Stomach (tissue), 4 donors: ENCODE data around the gene EOLA1.

Source experiments
- CTCF ChIP-seq, 7 experiments: fragments of 450-650 bp in 4 of 7; fragments of 200-600 bp in 3 of 7; sonication (generic) in 3 of 7; IDR thresholded peaks; one replicate each; pipeline ENCODE4 v1.5.1; 2016 to 2019; ENCODE audit warnings: antibody characterized with exemption in 7 of 7, control low read depth in 2 of 7, mild to moderate bottlenecking in 1 of 7
- EP300 ChIP-seq: sonication (generic); formaldehyde crosslinking; IDR thresholded peaks from one replicate; pipeline ENCODE4 v1.6.1; 2017; ENCODE audit warnings: antibody characterized with exemption

- TF ChIP-seq CTCF (IDR thresholded peaks at IDR 0.05) (no peak), EP300 (no peak)
Observed at GRCh38 chrX:149495573-149496071, 45.2 kb upstream of the EOLA1 start.
